Adipose tissue (tissue), 3 donors: ENCODE results near the gene CACNA1H. TPM values are rescaled to one million over a fixed set of nuclear protein-coding genes. Genes with fewer than 3 reads are reported as not detected.

Experiments
- H3K27ac ChIP-seq: one replicate; pipeline ENCODE4 v1.5.1; 2013; ENCODE audit warnings: low read depth, low read length
- WGBS, 3 donors: extraction: QIAGEN DNeasy Blood & Tissue Kit; methylation state at CpG; one replicate each; pipeline ENCODE4 v1.1.7; 2013; 5-methylcytosine and 5-hydroxymethylcytosine counted together
- polyA plus RNA-seq, 3 donors: library from polyadenylated mRNA; stranded (reverse); fragments of 200-250 nt; gene quantifications; one replicate each; pipeline ENCODE4 v1.2.3, GENCODE V29; 2013
- donor health status: healthy with polysubstance abuse.
- donor health status: Bipolar disorder and iron deficiency.
- donor health status: healthy.

The CACNA1H gene
- polyA plus RNA-seq, result 10 to 100 TPM in 1 of 3 donors, 1 to 10 TPM in 2; 2.9 to 11.9 (median 6.5) TPM

- WGBS, 3 donors, result 0 to 2% (median 2%) methylated on average over 18 to 58 of the region's 98 CpGs
- H3K27ac ChIP-seq, result no peak within 1 kb of the TSS
These were observed at the start of gene CACNA1H for GRCh38 chr16:1152651-1153259. TSS of gene CACNA1H (plus strand) at chr16:1153106. CDS start at chr16:1153738, 632 bp downstream.

GRCh38 chr16:1103636-1103980 lies 49.3 kb upstream of the CACNA1H start:
- H3K27ac ChIP-seq, result no peak overlapping the region
- WGBS, 3 donors, result 19 to 30% (median 25%) methylated on average over 11 of the region's 11 CpGs

GRCh38 chr16:1105888-1106620 lies 46.9 kb upstream of the CACNA1H start:
- no peak overlapping the region for H3K27ac ChIP-seq
- WGBS, 3 donors, result 22 to 29% (median 29%) methylated on average over 21 to 26 of the region's 26 CpGs

- WGBS, 3 donors, result 66 to 78% (median 76%) methylated on average over 13 to 16 of the region's 16 CpGs
- H3K27ac ChIP-seq, result no peak overlapping the region
These were observed 46.2 kb upstream of the CACNA1H start for GRCh38 chr16:1106659-1107058.

GRCh38 chr16:1107141-1107540 lies 45.8 kb upstream of the CACNA1H start:
- H3K27ac ChIP-seq, result no peak overlapping the region
- 61 to 74% (median 71%) methylated on average over 22 of the region's 22 CpGs for WGBS, 3 donors

GRCh38 chr16:1107731-1108130 lies 45.2 kb upstream of the CACNA1H start:
- WGBS, 3 donors, result 66 to 74% (median 71%) methylated on average over 12 of the region's 12 CpGs
- no peak overlapping the region for H3K27ac ChIP-seq

GRCh38 chr16:1108299-1109252 lies 44.3 kb upstream of the CACNA1H start:
- no peak overlapping the region for H3K27ac ChIP-seq
- 22 to 37% (median 35%) methylated on average over 35 to 42 of the region's 42 CpGs for WGBS, 3 donors

GRCh38 chr16:1109648-1110047 lies 43.3 kb upstream of the CACNA1H start:
- WGBS, 3 donors, result 43 to 67% (median 45%) methylated on average over 19 of the region's 19 CpGs

GRCh38 chr16:1112506-1113184 lies 40.3 kb upstream of the CACNA1H start:
- H3K27ac ChIP-seq, result no peak overlapping the region
- WGBS, 3 donors, result 67 to 73% (median 72%) methylated on average over 24 to 26 of the region's 26 CpGs

More at GRCh38 chr16:1109648-1110047, 43.3 kb upstream of the CACNA1H start:
- no peak overlapping the region for H3K27ac ChIP-seq

- 44 to 72% (median 65%) methylated on average over 10 to 16 of the region's 16 CpGs for WGBS, 3 donors
- no peak overlapping the region for H3K27ac ChIP-seq
These were observed 39.4 kb upstream of the CACNA1H start for GRCh38 chr16:1113489-1113888.

GRCh38 chr16:1113889-1114526 lies 38.9 kb upstream of the CACNA1H start:
- 67 to 83% (median 78%) methylated on average over 13 to 15 of the region's 15 CpGs for WGBS, 3 donors
- no peak overlapping the region for H3K27ac ChIP-seq

GRCh38 chr16:1116693-1117077 lies 36.2 kb upstream of the CACNA1H start:
- H3K27ac ChIP-seq, result no peak overlapping the region
- WGBS, 3 donors, result 58 to 64% (median 59%) methylated on average over 9 to 16 of the region's 16 CpGs

- WGBS, 3 donors, result 46 to 64% (median 59%) methylated on average over 32 to 34 of the region's 34 CpGs
- H3K27ac ChIP-seq, result no peak overlapping the region
These were observed 35.6 kb upstream of the CACNA1H start for GRCh38 chr16:1117176-1117900.

GRCh38 chr16:1117926-1118325 lies 35.0 kb upstream of the CACNA1H start:
- 69 to 82% (median 80%) methylated on average over 13 to 19 of the region's 19 CpGs for WGBS, 3 donors
- no peak overlapping the region for H3K27ac ChIP-seq

- WGBS, 3 donors, result 66 to 86% (median 74%) methylated on average over 17 to 19 of the region's 19 CpGs
- H3K27ac ChIP-seq, result no peak overlapping the region
These were observed 33.8 kb upstream of the CACNA1H start for GRCh38 chr16:1119129-1119528.

GRCh38 chr16:1119766-1120576 lies 32.9 kb upstream of the CACNA1H start:
- H3K27ac ChIP-seq, result no peak overlapping the region
- 54 to 71% (median 63%) methylated on average over 32 to 35 of the region's 35 CpGs for WGBS, 3 donors

GRCh38 chr16:1120577-1120941 lies 32.3 kb upstream of the CACNA1H start:
- 48 to 70% (median 59%) methylated on average over 22 of the region's 22 CpGs for WGBS, 3 donors
- no peak overlapping the region for H3K27ac ChIP-seq
